Esophagus squamous epithelium (tissue), 5 donors: ENCODE results near the gene TEX261. TPM values are rescaled to one million over a fixed set of nuclear protein-coding genes. Genes with fewer than 3 reads are reported as not detected.

Source experiments
- DNase-seq: peaks from one replicate; lab custom pipeline; 2025; lab: John Stamatoyannopoulos, UW
- H3K27ac ChIP-seq, 4 donors: fragments of 200-600 bp; sonication (generic); one replicate each; pipeline ENCODE4 v1.5.1; 2016 to 2019; ENCODE audit warnings: mild to moderate bottlenecking in 1 of 4
- H3K27me3 ChIP-seq, 4 donors: fragments of 200-600 bp; sonication (generic); 1 replicate in 3 of 4; 2 replicates in 1 of 4; pipeline versions ENCODE4 v1.5.1 to v1.6.0; 2017 to 2021; ENCODE audit warnings: antibody characterized with exemption in 1 of 4
- H3K36me3 ChIP-seq, 3 donors: fragments of 200-600 bp; sonication (generic); one replicate each; pipeline ENCODE4 v1.5.1; 2016 to 2019
- H3K4me1 ChIP-seq, 3 donors: fragments of 200-600 bp; sonication (generic); one replicate each; pipeline ENCODE4 v1.5.1; 2017 to 2019
- H3K4me3 ChIP-seq, 4 donors: fragments of 200-600 bp; sonication (generic); 1 replicate in 3 of 4; 2 replicates in 1 of 4; pipeline ENCODE4 v1.5.1; 2016 to 2019; ENCODE audit warnings: mild to moderate bottlenecking in 2 of 4, moderate library complexity in 1 of 4
- H3K9me3 ChIP-seq, 3 donors: fragments of 200-600 bp; sonication (generic); one replicate each; pipeline ENCODE4 v1.5.1; 2016 to 2019
- CTCF ChIP-seq, 6 experiments: fragments of 450-650 bp in 4 of 6; fragments of 200-600 bp in 2 of 6; sonication (generic) in 2 of 6; IDR thresholded peaks; one replicate each; pipeline ENCODE4 v1.5.1; 2016 to 2019; ENCODE audit warnings: antibody characterized with exemption in 6 of 6, mild to moderate bottlenecking in 4 of 6, moderate library complexity in 4 of 6
- POLR2A ChIP-seq, 4 donors: fragments of 450-650 bp; IDR thresholded peaks; one replicate each; pipeline ENCODE4 v1.6.1; 2017; ENCODE audit warnings: antibody characterized with exemption in 4 of 4, mild to moderate bottlenecking in 4 of 4, moderate library complexity in 3 of 4
- WGBS, 2 donors: methylation state at CpG; one replicate each; pipeline ENCODE4 v1.1.5; 2018; 5-methylcytosine and 5-hydroxymethylcytosine counted together
- intact Hi-C: fragments of 100-400 bp; cut with DNase I; formaldehyde crosslinking; loops from one replicate; pipeline ENCODE4 v1.15.0; 2022
- total RNA-seq, 4 donors: library from RNA; depleted of rRNA; stranded (reverse); fragments of >200 nt; gene quantifications; one replicate each; pipeline ENCODE4 v1.1.0, GENCODE V29; 2016
- donor health status: DM: yes; HTN: yes; CAD: no.

The TEX261 gene
- total RNA-seq, 4 donors from 2014 or later: 22.6 to 33.3 (median 27.1) TPM

- Histone ChIP-seq H3K27me3 (no peaks in the 10 kb centered on the region), H3K36me3 (peaks cover 0 to 31% (median 9%) of the 10 kb centered on the region in 3 donors), H3K9me3 (no peaks in the 10 kb centered on the region), H3K4me3 (peak overlapping the region; percentile 89 to 99 (median 96)), H3K4me1 (peaks cover 14 to 42% (median 21%) of the 10 kb centered on the region in 3 donors), H3K27ac (peak overlapping the region; percentile 89 to 93 (median 90))
- intact Hi-C loops: no loop called here
- 1 to 2% methylated on average over 8 to 13 of the region's 49 CpGs for WGBS, 2 donors
- no peak for DNase-seq
- no peak for TF ChIP-seq POLR2A (IDR thresholded peaks at IDR 0.05)
- no peak for TF ChIP-seq CTCF (IDR thresholded peaks at IDR 0.05)
These were observed 519 bp downstream of the TEX261 start for GRCh38 chr2:70994009-70994698.

GRCh38 chr2:70992945-70993853 lies 1.5 kb downstream of the TEX261 start:
- H3K27ac ChIP-seq: peak overlapping the region in 2 of 4 donors; percentile 91 to 93
- 84 to 90% methylated on average over 11 to 12 of the region's 12 CpGs for WGBS, 2 donors
- no peaks in the 10 kb centered on the region for H3K9me3 ChIP-seq
- H3K4me3 ChIP-seq: peak overlapping the region; percentile 89 to 99 (median 96)
- TF ChIP-seq POLR2A (IDR thresholded peaks at IDR 0.05): no peak
- no peak for TF ChIP-seq CTCF (IDR thresholded peaks at IDR 0.05)
- intact Hi-C loops: no loop called here
- no peaks in the 10 kb centered on the region for H3K27me3 ChIP-seq
- H3K4me1 ChIP-seq: peaks cover 14 to 44% (median 21%) of the 10 kb centered on the region in 3 donors
- DNase-seq: no peak
- H3K36me3 ChIP-seq: peaks cover 8 to 40% (median 18%) of the 10 kb centered on the region in 3 donors

GRCh38 chr2:70991742-70992141 lies 2.9 kb downstream of the TEX261 start:
- 86 to 89% methylated on average over 7 to 9 of the region's 9 CpGs for WGBS, 2 donors
- H3K4me3 ChIP-seq: no peak overlapping the region
- peaks cover 14 to 53% (median 21%) of the 10 kb centered on the region in 3 donors for H3K4me1 ChIP-seq
- H3K36me3 ChIP-seq: peaks cover 21 to 55% (median 28%) of the 10 kb centered on the region in 3 donors
- H3K27me3 ChIP-seq: no peaks in the 10 kb centered on the region
- TF ChIP-seq CTCF (IDR thresholded peaks at IDR 0.05) (no peak), POLR2A (IDR thresholded peaks at IDR 0.05) (no peak)
- no peaks in the 10 kb centered on the region for H3K9me3 ChIP-seq
- intact Hi-C loops: no loop called here
- DNase-seq: no peak
- no peak overlapping the region for H3K27ac ChIP-seq

- intact Hi-C loops: no loop called here
- Histone ChIP-seq H3K27me3 (no peaks in the 10 kb centered on the region), H3K4me3 (no peak overlapping the region), H3K36me3 (peaks cover 21 to 61% (median 30%) of the 10 kb centered on the region in 3 donors), H3K9me3 (no peaks in the 10 kb centered on the region), H3K4me1 (peaks cover 14 to 53% (median 21%) of the 10 kb centered on the region in 3 donors), H3K27ac (no peak overlapping the region)
- DNase-seq: no peak
- TF ChIP-seq POLR2A (IDR thresholded peaks at IDR 0.05) (no peak), CTCF (IDR thresholded peaks at IDR 0.05) (no peak)
- WGBS, 2 donors: 100% methylated on average over 3 of the region's 5 CpGs; no CpG with 5 or more reads in 1 of the 2 donors
These were observed 3.5 kb downstream of the TEX261 start for GRCh38 chr2:70991142-70991541.
